Measurements from ENCODE around the gene ZC3H18.

ZC3H18 gene

DNA sequence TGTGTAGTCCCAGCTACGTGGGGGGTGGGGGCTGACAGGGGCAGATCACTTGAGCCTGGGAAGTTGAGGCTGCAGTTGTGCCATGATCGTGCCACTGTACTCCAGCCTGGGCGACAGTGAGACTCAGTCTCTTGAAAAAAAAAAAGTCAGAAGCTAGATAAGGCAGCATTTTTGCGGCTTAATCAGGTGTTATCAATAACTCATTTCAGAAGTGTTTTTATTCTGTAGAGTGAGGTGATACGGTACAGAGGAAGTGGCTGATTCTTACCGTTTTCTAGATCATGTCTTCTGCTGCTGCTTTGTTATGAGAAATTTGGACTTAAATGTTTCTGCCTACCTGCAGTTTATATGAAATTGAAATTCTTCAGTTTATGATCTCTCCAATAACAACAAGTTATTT, 18.6 kb downstream of the ZC3H18 start:
- Histone ChIP-seq H3K4me1 (no peaks in the 10 kb centered on the region), H3K79me2 (peaks cover 44% of the 10 kb centered on the region), H3K4me3 (ENCODE audit: low read depth, low read length) (no peak overlapping the region), H2AFZ (no peak overlapping the region), H3K27me3 (ENCODE audit: control insufficient read depth, insufficient read depth, low read length) (no peaks in the 10 kb centered on the region), H3K4me2 (ENCODE audit: low read length) (no peak overlapping the region), H3K9me3 (ENCODE audit: control insufficient read depth, low read length) (no peaks in the 10 kb centered on the region), H3K9ac (no peak overlapping the region), H3K36me3 (ENCODE audit: control insufficient read depth, insufficient read depth, low read length) (no peaks in the 10 kb centered on the region), H3K27ac (no peak overlapping the region)
- TF ChIP-seq, protein P1, sequence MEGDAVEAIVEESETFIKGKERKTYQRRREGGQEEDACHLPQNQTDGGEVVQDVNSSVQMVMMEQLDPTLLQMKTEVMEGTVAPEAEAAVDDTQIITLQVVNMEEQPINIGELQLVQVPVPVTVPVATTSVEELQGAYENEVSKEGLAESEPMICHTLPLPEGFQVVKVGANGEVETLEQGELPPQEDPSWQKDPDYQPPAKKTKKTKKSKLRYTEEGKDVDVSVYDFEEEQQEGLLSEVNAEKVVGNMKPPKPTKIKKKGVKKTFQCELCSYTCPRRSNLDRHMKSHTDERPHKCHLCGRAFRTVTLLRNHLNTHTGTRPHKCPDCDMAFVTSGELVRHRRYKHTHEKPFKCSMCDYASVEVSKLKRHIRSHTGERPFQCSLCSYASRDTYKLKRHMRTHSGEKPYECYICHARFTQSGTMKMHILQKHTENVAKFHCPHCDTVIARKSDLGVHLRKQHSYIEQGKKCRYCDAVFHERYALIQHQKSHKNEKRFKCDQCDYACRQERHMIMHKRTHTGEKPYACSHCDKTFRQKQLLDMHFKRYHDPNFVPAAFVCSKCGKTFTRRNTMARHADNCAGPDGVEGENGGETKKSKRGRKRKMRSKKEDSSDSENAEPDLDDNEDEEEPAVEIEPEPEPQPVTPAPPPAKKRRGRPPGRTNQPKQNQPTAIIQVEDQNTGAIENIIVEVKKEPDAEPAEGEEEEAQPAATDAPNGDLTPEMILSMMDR (IDR thresholded peaks at IDR 0.05), result no peak

DNA sequence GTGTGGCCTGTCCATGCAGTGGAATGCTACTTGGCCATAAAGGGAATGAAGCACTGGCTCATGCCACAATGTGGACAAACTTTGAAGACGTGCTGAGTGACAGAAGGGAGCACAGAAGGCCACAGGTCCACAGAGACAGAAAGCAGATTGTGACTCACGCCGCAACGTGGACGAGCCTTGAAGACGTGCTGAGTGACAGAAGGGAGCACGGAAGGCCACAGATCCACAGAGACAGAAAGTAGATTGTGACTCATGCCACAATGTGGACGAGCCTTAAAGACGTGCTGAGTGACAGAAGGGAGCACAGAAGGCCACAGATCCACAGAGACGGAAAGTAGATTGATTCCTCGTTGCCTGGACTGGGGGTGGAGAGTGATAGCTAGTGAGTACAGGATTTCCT, 19.2 kb downstream of the ZC3H18 start:
- TF ChIP-seq, protein P1 (IDR thresholded peaks at IDR 0.05), result no peak
- Histone ChIP-seq H3K4me3 (ENCODE audit: low read depth, low read length) (no peak overlapping the region), H3K4me1 (no peaks in the 10 kb centered on the region), H3K9ac (no peak overlapping the region), H2AFZ (no peak overlapping the region), H3K27me3 (ENCODE audit: control insufficient read depth, insufficient read depth, low read length) (no peaks in the 10 kb centered on the region), H3K36me3 (ENCODE audit: control insufficient read depth, insufficient read depth, low read length) (no peaks in the 10 kb centered on the region), H3K4me2 (ENCODE audit: low read length) (no peak overlapping the region), H3K9me3 (ENCODE audit: control insufficient read depth, low read length) (no peaks in the 10 kb centered on the region), H3K79me2 (peaks cover 44% of the 10 kb centered on the region), H3K27ac (no peak overlapping the region)

DNA sequence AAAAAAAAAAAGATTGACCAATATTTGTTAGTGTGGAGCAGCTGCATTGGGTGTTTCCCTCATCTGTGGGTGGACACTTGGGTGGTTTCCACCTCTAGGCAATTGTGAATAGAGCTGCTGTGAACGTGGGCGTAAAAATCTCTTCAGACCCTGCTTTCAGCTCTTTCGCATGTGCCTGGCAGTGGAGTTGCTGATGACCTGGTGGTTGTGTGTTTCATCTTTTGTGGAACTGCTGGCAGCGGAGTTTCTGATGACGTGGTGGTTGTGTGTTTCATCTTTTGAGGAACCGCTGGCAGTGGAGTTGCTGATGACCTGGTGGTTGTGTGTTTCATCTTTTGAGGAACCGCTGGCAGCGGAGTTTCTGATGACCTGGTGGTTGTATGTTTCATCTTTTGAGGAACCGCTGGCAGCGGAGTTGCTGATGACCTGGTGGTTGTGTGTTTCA, 21.4 kb downstream of the ZC3H18 start:
- no peak overlapping the region for H3K4me3 ChIP-seq (ENCODE audit: low read depth, low read length)
- no peak overlapping the region for H2AFZ ChIP-seq
- no peak overlapping the region for H3K4me2 ChIP-seq (ENCODE audit: low read length)
- peaks cover 32% of the 10 kb centered on the region for H3K79me2 ChIP-seq
- no peaks in the 10 kb centered on the region for H3K27me3 ChIP-seq (ENCODE audit: control insufficient read depth, insufficient read depth, low read length)
- H3K9me3 ChIP-seq (ENCODE audit: control insufficient read depth, low read length), result no peaks in the 10 kb centered on the region
- no peaks in the 10 kb centered on the region for H3K4me1 ChIP-seq
- H3K9ac ChIP-seq, result no peak overlapping the region
- TF ChIP-seq, protein P1 (IDR thresholded peaks at IDR 0.05), result no peak
- no peak overlapping the region for H3K27ac ChIP-seq
- H3K36me3 ChIP-seq (ENCODE audit: control insufficient read depth, insufficient read depth, low read length), result no peaks in the 10 kb centered on the region

DNA sequence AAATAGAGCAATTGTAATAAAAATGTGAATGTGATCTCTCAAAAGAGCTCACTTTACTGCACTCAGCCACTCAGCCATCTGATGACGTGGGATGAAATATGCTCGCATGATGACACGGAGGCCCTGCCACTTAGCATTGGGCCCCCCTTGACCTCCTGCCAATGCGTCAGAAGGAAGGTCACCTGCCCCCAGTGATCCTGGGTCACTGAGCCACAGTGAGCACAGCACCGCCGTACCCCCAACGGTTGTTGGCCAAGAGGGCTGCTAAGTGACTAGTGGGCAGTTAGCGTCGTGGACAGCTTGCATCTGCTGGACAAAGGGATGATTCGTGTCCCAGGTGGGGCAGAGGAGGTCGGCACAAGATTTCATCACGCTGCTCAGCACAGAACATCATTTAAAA, 22.9 kb downstream of the ZC3H18 start:
- H3K27ac ChIP-seq, result no peak overlapping the region
- no peaks in the 10 kb centered on the region for H3K4me1 ChIP-seq
- H3K9me3 ChIP-seq (ENCODE audit: control insufficient read depth, low read length), result no peaks in the 10 kb centered on the region
- no peak overlapping the region for H3K4me3 ChIP-seq (ENCODE audit: low read depth, low read length)
- H2AFZ ChIP-seq, result no peak overlapping the region
- no peaks in the 10 kb centered on the region for H3K36me3 ChIP-seq (ENCODE audit: control insufficient read depth, insufficient read depth, low read length)
- no peak overlapping the region for H3K9ac ChIP-seq
- H3K79me2 ChIP-seq, result peaks cover 22% of the 10 kb centered on the region
- no peak overlapping the region for H3K4me2 ChIP-seq (ENCODE audit: low read length)
- no peaks in the 10 kb centered on the region for H3K27me3 ChIP-seq (ENCODE audit: control insufficient read depth, insufficient read depth, low read length)
- TF ChIP-seq, protein P1 (IDR thresholded peaks at IDR 0.05), result no peak

DNA sequence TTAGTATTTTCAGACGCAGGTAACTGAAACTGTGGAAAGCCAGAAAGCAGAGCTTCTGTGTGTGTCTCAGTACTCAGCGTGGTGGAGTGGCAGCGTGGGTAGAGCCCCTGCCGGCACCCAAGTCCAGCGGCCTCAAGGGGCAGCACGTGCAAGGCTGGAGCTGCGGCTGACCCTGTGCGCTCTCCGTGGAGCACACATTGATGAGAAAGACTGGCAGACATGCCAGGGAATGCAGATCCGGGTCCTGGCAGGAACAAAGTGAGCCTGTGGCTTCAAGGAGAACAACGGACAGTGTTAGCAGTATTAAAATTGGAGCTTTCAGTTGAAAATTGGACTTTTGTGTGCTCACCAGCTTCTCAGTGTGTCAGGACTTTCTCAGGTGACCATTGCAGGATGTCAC, 23.3 kb downstream of the ZC3H18 start:
- peaks cover 24% of the 10 kb centered on the region for H3K79me2 ChIP-seq
- no peak overlapping the region for H3K4me3 ChIP-seq (ENCODE audit: low read depth, low read length)
- no peaks in the 10 kb centered on the region for H3K36me3 ChIP-seq (ENCODE audit: control insufficient read depth, insufficient read depth, low read length)
- H3K27ac ChIP-seq, result no peak overlapping the region
- H3K9me3 ChIP-seq (ENCODE audit: control insufficient read depth, low read length), result no peaks in the 10 kb centered on the region
- no peak overlapping the region for H2AFZ ChIP-seq
- TF ChIP-seq, protein P1 (IDR thresholded peaks at IDR 0.05), result no peak
- H3K4me2 ChIP-seq (ENCODE audit: low read length), result no peak overlapping the region
- no peaks in the 10 kb centered on the region for H3K4me1 ChIP-seq
- no peak overlapping the region for H3K9ac ChIP-seq
- no peaks in the 10 kb centered on the region for H3K27me3 ChIP-seq (ENCODE audit: control insufficient read depth, insufficient read depth, low read length)
